Retinal pigment epithelial cell (primary cell): Measurements from ENCODE around the gene MBOAT1.

Source experiments
- DNase-seq: peaks from one replicate; pipeline ENCODE4 v3.0.0-alpha.2; 2010; ENCODE audit warnings: low read depth
- H3K4me3 ChIP-seq: 2 replicates; pipeline ENCODE4 v1.5.1; 2011; ENCODE audit warnings: mild to moderate bottlenecking, low read length, control low read depth, moderate library complexity
- CTCF ChIP-seq: conservative IDR thresholded peaks from 2 replicates; pipeline ENCODE4 v1.5.1; 2011; ENCODE audit warnings: low read depth, low read length, control low read depth, inconsistent platforms

MBOAT1 gene

GRCh38 chr6:20060252-20060651 lies 152.0 kb downstream of the MBOAT1 start:
- DNase-seq, result no peak
- TF ChIP-seq CTCF, result no peak
- no peak overlapping the region for H3K4me3 ChIP-seq

DNA sequence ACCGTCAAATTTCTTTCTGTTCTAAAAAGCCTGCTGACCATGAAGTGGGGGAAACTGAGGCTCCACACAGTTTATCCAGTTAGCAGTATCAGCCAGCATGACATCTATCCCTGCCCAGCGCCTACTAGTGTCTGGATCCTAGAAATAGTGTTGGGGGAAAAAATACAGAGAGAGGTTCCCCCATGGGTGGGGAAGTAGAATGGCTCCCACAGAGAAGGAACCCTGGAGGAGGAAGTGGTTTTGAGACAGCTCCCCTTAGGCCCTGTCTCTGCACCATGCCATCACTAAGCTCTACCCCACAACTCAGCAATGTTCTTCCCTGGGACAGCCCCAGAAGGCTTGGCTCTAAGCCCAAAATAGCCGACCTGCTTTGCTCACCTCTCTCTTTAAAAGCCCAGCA lies 153.4 kb downstream of the MBOAT1 start:
- no peak for DNase-seq

DNA sequence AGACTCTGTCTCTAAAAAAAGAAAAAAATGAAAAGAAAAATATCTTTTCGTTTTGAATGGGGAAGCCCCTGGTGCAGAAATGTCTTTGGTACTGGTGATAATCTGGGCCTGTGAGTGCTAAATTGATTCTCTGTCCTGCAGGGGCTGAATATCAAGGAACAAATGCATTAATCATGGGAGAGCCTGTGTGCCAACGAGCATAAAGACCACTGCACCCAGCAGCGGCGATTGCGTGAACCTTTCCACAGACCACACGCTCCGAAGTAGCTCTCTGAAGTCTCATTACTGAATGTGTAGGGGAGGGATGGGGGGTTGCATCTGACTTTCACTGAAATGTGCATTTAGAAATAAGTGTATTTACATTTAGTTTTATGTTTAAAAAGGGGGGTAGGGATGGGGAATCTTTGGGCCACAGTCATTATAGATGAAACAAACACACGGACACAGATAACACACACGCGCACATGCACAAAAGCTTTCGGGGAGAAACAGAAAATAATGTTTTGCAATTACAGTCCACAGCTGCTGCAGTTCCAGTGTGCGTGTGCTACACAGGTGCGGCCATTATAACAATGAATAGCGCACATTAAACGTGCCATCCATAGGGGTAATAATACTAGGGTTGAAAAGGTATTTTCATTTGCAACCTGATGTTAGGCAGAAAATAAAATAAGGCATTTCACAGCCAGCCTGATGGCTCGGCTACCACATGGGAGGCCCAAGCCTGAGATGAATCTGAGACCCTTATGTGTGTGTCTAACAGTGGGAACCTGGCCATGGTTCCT lies 154.0 kb downstream of the MBOAT1 start:
- no peak for DNase-seq
- no peak for TF ChIP-seq CTCF
- no peak overlapping the region for H3K4me3 ChIP-seq

More for the DNA sequence above, 153.4 kb downstream of the MBOAT1 start:
- no peak overlapping the region for H3K4me3 ChIP-seq
- no peak for TF ChIP-seq CTCF

DNA sequence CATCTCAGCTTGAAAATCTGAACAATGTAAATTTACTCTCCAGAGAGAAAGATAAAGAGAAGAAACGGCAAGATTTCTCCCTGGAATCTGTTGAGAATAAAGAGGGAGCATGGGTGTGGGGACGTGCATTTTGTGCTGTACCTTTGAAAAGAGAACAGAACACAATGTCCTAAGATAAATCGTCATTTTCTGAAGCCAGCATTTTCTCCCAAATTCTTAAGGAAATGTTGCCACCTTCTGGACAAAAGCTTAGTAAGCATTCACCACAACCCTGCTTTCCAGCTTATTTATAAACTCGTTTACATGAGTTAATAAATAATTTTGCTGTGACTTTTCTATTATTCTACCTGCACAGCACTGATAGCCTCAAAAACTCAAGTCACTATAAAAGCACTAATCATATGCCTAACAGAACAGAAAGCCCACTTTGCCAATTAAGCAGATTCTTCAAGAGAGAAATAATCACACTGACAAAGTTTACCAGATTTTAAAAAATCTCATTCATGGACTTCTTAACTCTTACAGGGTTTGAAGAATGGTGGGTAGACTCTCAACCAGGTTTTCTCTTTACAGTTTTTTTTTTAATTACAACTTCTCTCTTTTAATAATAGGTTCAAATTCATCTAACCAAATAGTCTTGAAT lies 155.8 kb downstream of the MBOAT1 start:
- peak; percentile 67 for TF ChIP-seq CTCF
- no peak overlapping the region for H3K4me3 ChIP-seq
- DNase-seq, result peak; percentile 20

DNA sequence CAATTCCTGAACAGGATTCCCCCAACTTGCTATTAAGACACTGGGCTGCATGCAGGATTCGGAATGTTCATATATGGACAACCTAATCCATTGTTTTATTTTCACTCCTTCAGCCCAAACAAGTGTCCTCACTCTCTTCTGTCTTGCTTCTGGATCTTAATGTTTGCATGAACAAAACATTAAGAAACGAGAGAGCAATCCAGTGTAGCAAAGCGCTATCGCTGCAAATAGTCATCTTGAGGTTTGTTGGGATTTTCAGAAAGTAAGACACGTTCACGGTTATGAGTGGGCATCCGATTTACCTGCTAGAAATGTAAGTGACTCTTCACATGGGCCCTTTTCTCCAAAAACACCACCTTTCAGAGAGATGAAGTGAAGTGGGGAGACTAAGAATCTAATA lies 156.4 kb downstream of the MBOAT1 start:
- H3K4me3 ChIP-seq, result no peak overlapping the region
- DNase-seq, result no peak
- TF ChIP-seq CTCF, result no peak
